Neutrophil (primary cell): ENCODE data around the gene VWF.
"Not testable (repeated sequence)": the region's sequence is repeated elsewhere in the genome, so short reads cannot be mapped to it uniquely, and the experiment has no call there.

Experiments used
- H3K27ac ChIP-seq: fragments of 200-600 bp; sonication (generic); 2 replicates; pipeline ENCODE4 v1.5.1; 2016; ENCODE audit warnings: mild to moderate bottlenecking, moderate library complexity
- H3K27me3 ChIP-seq: fragments of 200-600 bp; sonication (generic); 2 replicates; pipeline ENCODE4 v1.6.0; 2016; ENCODE audit warnings: mild to moderate bottlenecking
- H3K36me3 ChIP-seq: fragments of 200-600 bp; sonication (generic); 2 replicates; pipeline ENCODE4 v1.5.1; 2017
- H3K4me1 ChIP-seq, 2 experiments: fragments of 200-600 bp in 1 of 2; sonication (generic) in 1 of 2; 1 replicate in 1 of 2; 2 replicates in 1 of 2; pipeline versions ENCODE4 v1.5.1 to v1.6.1; 2013 to 2016; ENCODE audit warnings: low read depth in 1 of 2, low read length in 1 of 2, mild to moderate bottlenecking in 1 of 2, moderate library complexity in 1 of 2; ENCODE audit not compliant: control insufficient read depth in 1 of 2, insufficient read depth in 1 of 2
- H3K4me3 ChIP-seq, 2 experiments: fragments of 200-600 bp in 1 of 2; sonication (generic) in 1 of 2; 1 replicate in 1 of 2; 2 replicates in 1 of 2; pipeline ENCODE4 v1.5.1; 2013 to 2016; ENCODE audit warnings: low read depth in 1 of 2, low read length in 1 of 2, mild to moderate bottlenecking in 1 of 2, moderate library complexity in 1 of 2
- H3K9me3 ChIP-seq: fragments of 200-600 bp; sonication (generic); 2 replicates; pipeline ENCODE4 v1.5.1; 2016
- TF ChIP-seq, protein P1 (sequence below): fragments of 200-600 bp; sonication (generic); IDR thresholded peaks from 2 replicates; pipeline ENCODE4 v1.5.1; 2016; ENCODE audit warnings: antibody characterized with exemption

The VWF gene

DNA sequence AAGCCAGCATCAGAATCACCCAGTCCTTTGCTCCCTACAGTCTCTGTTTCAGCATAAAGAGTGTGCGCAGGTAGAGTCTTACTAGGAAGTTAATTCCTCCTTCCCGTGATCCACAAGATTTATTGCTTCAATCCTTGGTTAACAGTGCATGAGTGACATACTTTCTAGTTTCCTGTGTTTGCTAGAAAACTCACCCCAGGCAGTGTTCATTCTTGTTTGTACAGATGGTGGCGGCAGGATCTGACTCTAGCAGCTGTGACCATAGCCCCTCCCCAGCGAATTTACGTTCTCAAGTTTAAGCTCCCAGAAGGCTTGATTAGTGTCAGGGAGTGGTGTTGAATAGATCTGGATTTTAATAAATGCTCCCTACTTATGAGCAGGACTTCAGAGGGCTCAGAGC lies 103.5 kb downstream of the VWF start:
- TF ChIP-seq, protein P1, sequence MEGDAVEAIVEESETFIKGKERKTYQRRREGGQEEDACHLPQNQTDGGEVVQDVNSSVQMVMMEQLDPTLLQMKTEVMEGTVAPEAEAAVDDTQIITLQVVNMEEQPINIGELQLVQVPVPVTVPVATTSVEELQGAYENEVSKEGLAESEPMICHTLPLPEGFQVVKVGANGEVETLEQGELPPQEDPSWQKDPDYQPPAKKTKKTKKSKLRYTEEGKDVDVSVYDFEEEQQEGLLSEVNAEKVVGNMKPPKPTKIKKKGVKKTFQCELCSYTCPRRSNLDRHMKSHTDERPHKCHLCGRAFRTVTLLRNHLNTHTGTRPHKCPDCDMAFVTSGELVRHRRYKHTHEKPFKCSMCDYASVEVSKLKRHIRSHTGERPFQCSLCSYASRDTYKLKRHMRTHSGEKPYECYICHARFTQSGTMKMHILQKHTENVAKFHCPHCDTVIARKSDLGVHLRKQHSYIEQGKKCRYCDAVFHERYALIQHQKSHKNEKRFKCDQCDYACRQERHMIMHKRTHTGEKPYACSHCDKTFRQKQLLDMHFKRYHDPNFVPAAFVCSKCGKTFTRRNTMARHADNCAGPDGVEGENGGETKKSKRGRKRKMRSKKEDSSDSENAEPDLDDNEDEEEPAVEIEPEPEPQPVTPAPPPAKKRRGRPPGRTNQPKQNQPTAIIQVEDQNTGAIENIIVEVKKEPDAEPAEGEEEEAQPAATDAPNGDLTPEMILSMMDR, result no peak
- H3K4me1 ChIP-seq, result no peaks in the 10 kb centered on the region
- peaks cover 12% of the 10 kb centered on the region for H3K27me3 ChIP-seq
- no peaks in the 10 kb centered on the region for H3K9me3 ChIP-seq
- H3K27ac ChIP-seq, result no peak overlapping the region
- no peak overlapping the region for H3K4me3 ChIP-seq
- no peaks in the 10 kb centered on the region for H3K36me3 ChIP-seq

GRCh38 chr12:6020511-6020910 lies 104.0 kb downstream of the VWF start:
- peaks cover 12% of the 10 kb centered on the region for H3K27me3 ChIP-seq
- not testable (repeated sequence) for H3K4me1 ChIP-seq, H3K9me3 ChIP-seq, H3K36me3 ChIP-seq, H3K27ac ChIP-seq, H3K4me3 ChIP-seq

- H3K27me3 ChIP-seq, result peaks cover 12% of the 10 kb centered on the region
- H3K4me3 ChIP-seq, H3K4me1 ChIP-seq, H3K9me3 ChIP-seq, H3K36me3 ChIP-seq, H3K27ac ChIP-seq: not testable (repeated sequence)
Measured at GRCh38 chr12:6019256-6019655, 105.2 kb downstream of the VWF start.

GRCh38 chr12:6018265-6018664 lies 106.2 kb downstream of the VWF start:
- H3K36me3 ChIP-seq, result no peaks in the 10 kb centered on the region
- no peak overlapping the region for H3K27ac ChIP-seq
- TF ChIP-seq, protein P1, result no peak

DNA sequence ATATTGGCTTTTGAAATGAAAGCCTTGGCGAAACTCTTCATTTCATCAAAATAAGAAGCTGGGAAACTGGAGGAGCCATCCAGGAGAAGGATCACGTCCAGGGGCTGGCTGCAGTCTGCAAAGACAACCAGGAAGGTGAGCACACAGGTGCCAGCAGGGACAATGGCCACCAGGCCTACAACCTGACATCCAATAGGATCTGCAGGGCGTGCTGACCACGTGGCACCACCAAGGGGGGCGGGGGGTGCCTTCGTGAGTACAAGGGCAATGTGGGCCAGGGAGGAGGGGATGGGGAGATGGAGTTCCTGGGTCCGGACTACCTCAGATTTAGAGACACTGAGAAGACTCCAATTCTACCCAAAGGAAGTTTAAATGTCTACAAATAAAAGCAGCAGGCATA lies 107.7 kb downstream of the VWF start:
- peaks cover 12% of the 10 kb centered on the region for H3K27me3 ChIP-seq
- TF ChIP-seq, protein P1, result no peak
- H3K4me1 ChIP-seq, result no peaks in the 10 kb centered on the region
- H3K36me3 ChIP-seq, result no peaks in the 10 kb centered on the region
- no peaks in the 10 kb centered on the region for H3K9me3 ChIP-seq
- H3K27ac ChIP-seq, result no peak overlapping the region
- H3K4me3 ChIP-seq, result no peak overlapping the region

More at GRCh38 chr12:6018265-6018664, 106.2 kb downstream of the VWF start:
- peaks cover 12% of the 10 kb centered on the region for H3K27me3 ChIP-seq
- H3K4me3 ChIP-seq, result no peak overlapping the region
- H3K9me3 ChIP-seq, result no peaks in the 10 kb centered on the region
- H3K4me1 ChIP-seq, result no peaks in the 10 kb centered on the region

GRCh38 chr12:6016004-6016403 lies 108.5 kb downstream of the VWF start:
- H3K4me1 ChIP-seq, H3K9me3 ChIP-seq, H3K27me3 ChIP-seq, H3K27ac ChIP-seq, H3K36me3 ChIP-seq, H3K4me3 ChIP-seq: not testable (repeated sequence)

GRCh38 chr12:6015271-6015670 lies 109.2 kb downstream of the VWF start:
- H3K27ac ChIP-seq, H3K27me3 ChIP-seq, H3K4me3 ChIP-seq, H3K36me3 ChIP-seq, H3K4me1 ChIP-seq, H3K9me3 ChIP-seq: not testable (repeated sequence)

GRCh38 chr12:6010631-6011350 lies 113.7 kb downstream of the VWF start:
- not testable (repeated sequence) for H3K9me3 ChIP-seq, H3K27ac ChIP-seq, H3K36me3 ChIP-seq, H3K4me1 ChIP-seq, H3K4me3 ChIP-seq
- peaks cover 12% of the 10 kb centered on the region for H3K27me3 ChIP-seq
